ENCODE measurements around the gene ITPR2.

Gene ITPR2

GRCh38 chr12:26799741-26800140 is 33.3 kb downstream of the ITPR2 start:
- H3K27me3 Mint-ChIP-seq (ENCODE audit: low read depth) = no peaks in the 10 kb centered on the region
- H3K4me1 Mint-ChIP-seq = peaks cover 18% of the 10 kb centered on the region
- H3K27ac Mint-ChIP-seq = peak overlapping the region in 2 of 3 experiments; percentile 0 to 1
- H3K4me3 Mint-ChIP-seq = no peak overlapping the region
- no peaks in the 10 kb centered on the region for H3K36me3 Mint-ChIP-seq (ENCODE audit: low read depth)
- TF ChIP-seq, protein P1, sequence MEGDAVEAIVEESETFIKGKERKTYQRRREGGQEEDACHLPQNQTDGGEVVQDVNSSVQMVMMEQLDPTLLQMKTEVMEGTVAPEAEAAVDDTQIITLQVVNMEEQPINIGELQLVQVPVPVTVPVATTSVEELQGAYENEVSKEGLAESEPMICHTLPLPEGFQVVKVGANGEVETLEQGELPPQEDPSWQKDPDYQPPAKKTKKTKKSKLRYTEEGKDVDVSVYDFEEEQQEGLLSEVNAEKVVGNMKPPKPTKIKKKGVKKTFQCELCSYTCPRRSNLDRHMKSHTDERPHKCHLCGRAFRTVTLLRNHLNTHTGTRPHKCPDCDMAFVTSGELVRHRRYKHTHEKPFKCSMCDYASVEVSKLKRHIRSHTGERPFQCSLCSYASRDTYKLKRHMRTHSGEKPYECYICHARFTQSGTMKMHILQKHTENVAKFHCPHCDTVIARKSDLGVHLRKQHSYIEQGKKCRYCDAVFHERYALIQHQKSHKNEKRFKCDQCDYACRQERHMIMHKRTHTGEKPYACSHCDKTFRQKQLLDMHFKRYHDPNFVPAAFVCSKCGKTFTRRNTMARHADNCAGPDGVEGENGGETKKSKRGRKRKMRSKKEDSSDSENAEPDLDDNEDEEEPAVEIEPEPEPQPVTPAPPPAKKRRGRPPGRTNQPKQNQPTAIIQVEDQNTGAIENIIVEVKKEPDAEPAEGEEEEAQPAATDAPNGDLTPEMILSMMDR (IDR thresholded peaks at IDR 0.05; ENCODE audit: unreplicated experiment in 3 of 3) = no peak
- no peaks in the 10 kb centered on the region for H3K9me3 Mint-ChIP-seq

DNA sequence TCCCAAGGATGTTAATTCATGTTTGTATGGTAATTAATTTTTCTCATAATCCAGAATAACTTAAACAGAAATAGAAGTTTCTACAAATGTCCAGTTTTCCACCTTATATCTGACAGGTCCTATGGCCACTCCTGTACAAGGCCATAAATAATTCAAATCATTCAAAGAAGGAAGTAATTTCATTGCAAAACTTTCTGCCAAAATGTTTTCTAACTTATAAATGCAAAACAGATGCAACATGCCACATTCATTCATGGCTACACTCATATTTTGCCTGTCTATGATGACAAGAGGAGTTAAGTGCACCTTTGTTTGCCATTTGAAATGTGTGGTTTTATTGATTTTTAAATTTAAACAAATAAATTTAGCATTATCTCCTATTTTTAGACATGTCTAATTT is 34.4 kb downstream of the ITPR2 start:
- TF ChIP-seq, protein P1 (IDR thresholded peaks at IDR 0.05; ENCODE audit: unreplicated experiment in 3 of 3) = no peak
- no peaks in the 10 kb centered on the region for H3K36me3 Mint-ChIP-seq (ENCODE audit: low read depth)
- H3K27ac Mint-ChIP-seq = peak overlapping the region in 1 of 3 experiments; percentile 73
- no peaks in the 10 kb centered on the region for H3K27me3 Mint-ChIP-seq (ENCODE audit: low read depth)
- peaks cover 18% of the 10 kb centered on the region for H3K4me1 Mint-ChIP-seq
- no peak overlapping the region for H3K4me3 Mint-ChIP-seq
- H3K9me3 Mint-ChIP-seq = no peaks in the 10 kb centered on the region

- no peaks in the 10 kb centered on the region for H3K36me3 Mint-ChIP-seq (ENCODE audit: low read depth)
- H3K4me1 Mint-ChIP-seq = peaks cover 18% of the 10 kb centered on the region
- TF ChIP-seq, protein P1 (IDR thresholded peaks at IDR 0.05; ENCODE audit: unreplicated experiment in 3 of 3) = no peak
- H3K27ac Mint-ChIP-seq = peak overlapping the region; percentile 1 to 73 (median 53)
- no peaks in the 10 kb centered on the region for H3K9me3 Mint-ChIP-seq
- no peaks in the 10 kb centered on the region for H3K27me3 Mint-ChIP-seq (ENCODE audit: low read depth)
- H3K4me3 Mint-ChIP-seq = no peak overlapping the region
Observed at GRCh38 chr12:26798023-26798422, 35.0 kb downstream of the ITPR2 start.

GRCh38 chr12:26795910-26796309 is 37.1 kb downstream of the ITPR2 start:
- Mint-ChIP-seq H3K4me3 (no peak overlapping the region), H3K27ac (no peak overlapping the region), H3K9me3 (no peaks in the 10 kb centered on the region), H3K27me3 (ENCODE audit: low read depth) (no peaks in the 10 kb centered on the region), H3K36me3 (ENCODE audit: low read depth) (no peaks in the 10 kb centered on the region), H3K4me1 (peaks cover 18% of the 10 kb centered on the region)
- TF ChIP-seq, protein P1 (IDR thresholded peaks at IDR 0.05; ENCODE audit: unreplicated experiment in 3 of 3) = no peak

- Mint-ChIP-seq H3K27ac (peak overlapping the region in 1 of 3 experiments; percentile 24), H3K9me3 (peaks cover 7% of the 10 kb centered on the region), H3K4me3 (no peak overlapping the region), H3K27me3 (ENCODE audit: low read depth) (no peaks in the 10 kb centered on the region), H3K36me3 (ENCODE audit: low read depth) (peaks cover 15% of the 10 kb centered on the region), H3K4me1 (no peaks in the 10 kb centered on the region)
- TF ChIP-seq, protein P1 (IDR thresholded peaks at IDR 0.05; ENCODE audit: unreplicated experiment in 3 of 3) = no peak
Observed at GRCh38 chr12:26791301-26791791, 41.6 kb downstream of the ITPR2 start.

DNA sequence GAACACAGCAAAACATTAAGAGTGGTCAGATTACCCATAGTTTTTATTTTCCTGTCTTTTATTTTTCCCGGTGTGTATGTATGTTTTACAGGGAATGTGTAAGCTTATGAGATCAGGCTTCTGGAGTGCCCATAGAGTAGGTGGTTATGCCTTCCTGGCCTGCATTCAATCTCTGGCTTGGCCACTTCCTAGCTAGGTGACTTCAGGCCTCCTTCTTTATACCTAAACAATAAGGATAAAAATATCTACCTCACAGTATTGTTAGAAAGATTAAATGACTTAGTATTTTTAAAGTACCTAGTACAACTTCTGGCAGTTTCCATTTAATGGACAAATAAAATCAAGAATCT is 42.4 kb downstream of the ITPR2 start:
- Mint-ChIP-seq H3K36me3 (ENCODE audit: low read depth) (peaks cover 15% of the 10 kb centered on the region), H3K4me1 (no peaks in the 10 kb centered on the region), H3K9me3 (peaks cover 7% of the 10 kb centered on the region), H3K27ac (peak overlapping the region in 1 of 3 experiments; percentile 47), H3K4me3 (no peak overlapping the region), H3K27me3 (ENCODE audit: low read depth) (no peaks in the 10 kb centered on the region)
- TF ChIP-seq, protein P1 (IDR thresholded peaks at IDR 0.05; ENCODE audit: unreplicated experiment in 3 of 3) = no peak

Measured in nephron (organoid).